GM18861 (cell line): Measurements from ENCODE around the gene MICAL1.

Source experiments
- ATAC-seq: cut with Tn5 transposase; IDR thresholded peaks from one replicate; pipeline ENCODE4 v1.9.1; 2021; ENCODE audit not compliant: unreplicated experiment

Gene MICAL1

GRCh38 chr6:109440331-109441068, 15.1 kb downstream of the MICAL1 start, which contains the start of the genes PPIL6 and SMPD2:
Gene PPIL6, minus strand, starts transcription at chr6:109440628. Its CDS starts 38 bp downstream, at chr6:109440590.
Gene SMPD2, plus strand, starts transcription at chr6:109440724. Its CDS starts 398 bp downstream, at chr6:109441122.
- ATAC-seq, result peak; percentile 87

- ATAC-seq, result no peak
Observed at GRCh38 chr6:109436041-109436440, 19.5 kb downstream of the MICAL1 start.

- ATAC-seq, result no peak
Observed at GRCh38 chr6:109434456-109434855, 21.1 kb downstream of the MICAL1 start.

- ATAC-seq, result no peak
Observed at GRCh38 chr6:109429496-109429895, 26.1 kb downstream of the MICAL1 start.

- no peak for ATAC-seq
Observed at GRCh38 chr6:109428889-109429477, 26.6 kb downstream of the MICAL1 start.

- ATAC-seq, result no peak
Observed at GRCh38 chr6:109424946-109425345, 30.6 kb downstream of the MICAL1 start.

GRCh38 chr6:109421184-109421583, 34.4 kb downstream of the MICAL1 start:
- ATAC-seq, result no peak

GRCh38 chr6:109420751-109421150, 34.8 kb downstream of the MICAL1 start:
- no peak for ATAC-seq

GRCh38 chr6:109417646-109418045, 37.9 kb downstream of the MICAL1 start:
- ATAC-seq, result no peak

GRCh38 chr6:109411034-109411433, 44.5 kb downstream of the MICAL1 start:
- ATAC-seq, result no peak

- no peak for ATAC-seq
Observed at GRCh38 chr6:109406196-109406595, 49.4 kb downstream of the MICAL1 start.

GRCh38 chr6:109397020-109397419, 58.6 kb downstream of the MICAL1 start:
- no peak for ATAC-seq

- ATAC-seq, result no peak
Observed at GRCh38 chr6:109396046-109396718, 59.4 kb downstream of the MICAL1 start.
